ENCODE results near the gene ISCA2. TPM values are rescaled to one million over a fixed set of nuclear protein-coding genes. Genes with fewer than 3 reads are reported as not detected.

ISCA2 gene
- total RNA-seq, 1 experiment from 2014 or later, result 37.5 TPM

- H3K4me3 Mint-ChIP-seq, result no peak overlapping the region
- WGBS (ENCODE audit: extremely low coverage, insufficient read length, low lambda C conversion rate), result no CpG with 5 or more reads among the region's 11 CpGs
- H3K27me3 Mint-ChIP-seq (ENCODE audit: low read depth), result no peaks in the 10 kb centered on the region
These were observed 45.1 kb downstream of the ISCA2 start for GRCh38 chr14:74538411-74539391.

More at GRCh38 chr14:74538411-74539391, 45.1 kb downstream of the ISCA2 start:
- Histone ChIP-seq H3K23me2 (ENCODE audit: insufficient read length, low read depth, low read length, poor library complexity, severe bottlenecking) (no peaks in the 10 kb centered on the region), H2BK15ac (ENCODE audit: low read depth, low read length) (no peak overlapping the region), H2AK5ac (ENCODE audit: insufficient read length, low read length) (no peak overlapping the region), H3K27ac (ENCODE audit: insufficient read length, low read depth, low read length) (no peak overlapping the region), H2BK12ac (ENCODE audit: insufficient read length, low read depth, low read length) (no peak overlapping the region), H2BK20ac (ENCODE audit: low read depth, low read length, poor library complexity, severe bottlenecking) (no peak overlapping the region), H3K9me3 (ENCODE audit: control insufficient read depth, low read depth, low read length) (no peaks in the 10 kb centered on the region), H3K9ac (ENCODE audit: extremely low read depth, insufficient read length, low read length) (no peak overlapping the region), H2BK5ac (ENCODE audit: insufficient read length, low read length) (no peak overlapping the region), H3K23ac (ENCODE audit: insufficient read length, low read depth, low read length) (no peak overlapping the region), H3K18ac (ENCODE audit: insufficient read length, low read depth, low read length) (no peak overlapping the region), H2BK120ac (ENCODE audit: low read depth, low read length, poor library complexity, severe bottlenecking) (no peak overlapping the region), H3K27me3 (ENCODE audit: insufficient read depth, low read length) (no peaks in the 10 kb centered on the region), H4K5ac (ENCODE audit: insufficient read length, low read depth, low read length) (no peak overlapping the region), H3K79me1 (ENCODE audit: insufficient read depth, low read depth, low read length, poor library complexity, severe bottlenecking) (no peaks in the 10 kb centered on the region), H3K4me1 (ENCODE audit: insufficient read depth, low read length) (no peaks in the 10 kb centered on the region), H3K14ac (ENCODE audit: insufficient read depth, low read length) (no peak overlapping the region), H3K56ac (ENCODE audit: insufficient read length, low read depth, low read length) (no peak overlapping the region), H3K4me2 (ENCODE audit: insufficient read depth, insufficient read length, low read length) (no peak overlapping the region), H3K79me2 (ENCODE audit: insufficient read depth, low read length) (no peaks in the 10 kb centered on the region), H4K91ac (ENCODE audit: insufficient read length, low read depth, low read length) (no peak overlapping the region), H3T11ph (ENCODE audit: low read length) (no peak overlapping the region), H3K4ac (ENCODE audit: low read depth, low read length) (no peak overlapping the region), H4K8ac (replicated peaks; ENCODE audit: insufficient read length, low read depth, low read length) (no peak overlapping the region), H4K20me1 (ENCODE audit: control insufficient read depth, insufficient read depth, insufficient read length) (no peaks in the 10 kb centered on the region), H2AFZ (ENCODE audit: low read length) (no peak overlapping the region)
- H3K4me1 Mint-ChIP-seq, result 0 out of 4 replicates have a peak, but pooled peaks cover 0 to 2% of the 10 kb centered on the region in 2 experiments
- TF ChIP-seq CTCF (conservative IDR thresholded peaks at IDR 0.05), result no peak
- peak overlapping the region in 1 of 3 experiments; percentile 7; a peak in 3 of 7 replicates for H3K27ac Mint-ChIP-seq
- no peaks in the 10 kb centered on the region for H3K9me3 Mint-ChIP-seq
- no peak for DNase-seq
- no peaks in the 10 kb centered on the region for H3K36me3 Mint-ChIP-seq (ENCODE audit: insufficient read depth in 1 of 3, low read depth in 3 of 3)
